ENCODE data around the gene RUNDC3A. TPM values are rescaled to one million over a fixed set of nuclear protein-coding genes. Genes with fewer than 3 reads are reported as not detected.
A peak's percentile ranks its signal among the peaks of the same experiment; 100 is the strongest.
"Not testable (repeated sequence)": the region's sequence is repeated elsewhere in the genome, so short reads cannot be mapped to it uniquely, and the experiment has no call there.

Gene RUNDC3A
- polyA plus RNA-seq, 4 donors = 1.1 to 6.8 (median 3.8) TPM

GRCh38 chr17:44327715-44328449, 19.5 kb downstream of the RUNDC3A start:
- 51 to 73% (median 58%) methylated on average over 7 of the region's 7 CpGs for WGBS, 3 donors
- no peaks in the 10 kb centered on the region for H3K9me3 ChIP-seq (ENCODE audit: control insufficient read depth in 2 of 2, insufficient read depth in 1 of 2, low read depth in 1 of 2, low read length in 1 of 2)
- H3K27ac ChIP-seq (ENCODE audit: low read depth in 1 of 3, low read length in 2 of 3) = no peak overlapping the region
- no peaks in the 10 kb centered on the region for H3K36me3 ChIP-seq (ENCODE audit: control insufficient read depth in 3 of 3, insufficient read depth in 2 of 3, low read depth in 1 of 3, low read length in 3 of 3)
- peaks cover 0 to 5% (median 4%) of the 10 kb centered on the region in 3 donors for H3K4me1 ChIP-seq (ENCODE audit: control insufficient read depth in 3 of 3, insufficient read depth in 2 of 3, low read depth in 1 of 3, low read length in 2 of 3)
- no peaks in the 10 kb centered on the region for H3K27me3 ChIP-seq (ENCODE audit: control insufficient read depth in 3 of 3, insufficient read depth in 3 of 3, low read length in 3 of 3)
- FAIRE-seq = no peak
- no peak overlapping the region for H3K4me3 ChIP-seq (ENCODE audit: low read depth in 1 of 3, low read length in 3 of 3)
- no peak for DNase-seq

GRCh38 chr17:44329516-44329915, 21.1 kb downstream of the RUNDC3A start:
- H3K4me3 ChIP-seq (ENCODE audit: low read depth in 1 of 3, low read length in 3 of 3); DNase-seq; H3K9me3 ChIP-seq (ENCODE audit: control insufficient read depth in 2 of 2, insufficient read depth in 1 of 2, low read depth in 1 of 2, low read length in 1 of 2); H3K27ac ChIP-seq (ENCODE audit: low read depth in 1 of 3, low read length in 2 of 3); H3K36me3 ChIP-seq (ENCODE audit: control insufficient read depth in 3 of 3, insufficient read depth in 2 of 3, low read depth in 1 of 3, low read length in 3 of 3); FAIRE-seq; H3K27me3 ChIP-seq (ENCODE audit: control insufficient read depth in 3 of 3, insufficient read depth in 3 of 3, low read length in 3 of 3); H3K4me1 ChIP-seq (ENCODE audit: control insufficient read depth in 3 of 3, insufficient read depth in 2 of 3, low read depth in 1 of 3, low read length in 2 of 3): not testable (repeated sequence)
- 89 to 92% (median 91%) methylated on average over 7 of the region's 7 CpGs for WGBS, 3 donors

- H3K4me3 ChIP-seq (ENCODE audit: low read depth in 1 of 3, low read length in 3 of 3); H3K36me3 ChIP-seq (ENCODE audit: control insufficient read depth in 3 of 3, insufficient read depth in 2 of 3, low read depth in 1 of 3, low read length in 3 of 3); H3K27me3 ChIP-seq (ENCODE audit: control insufficient read depth in 3 of 3, insufficient read depth in 3 of 3, low read length in 3 of 3); FAIRE-seq; H3K9me3 ChIP-seq (ENCODE audit: control insufficient read depth in 2 of 2, insufficient read depth in 1 of 2, low read depth in 1 of 2, low read length in 1 of 2); H3K27ac ChIP-seq (ENCODE audit: low read depth in 1 of 3, low read length in 2 of 3); DNase-seq; H3K4me1 ChIP-seq (ENCODE audit: control insufficient read depth in 3 of 3, insufficient read depth in 2 of 3, low read depth in 1 of 3, low read length in 2 of 3): not testable (repeated sequence)
- WGBS, 3 donors = 86 to 94% (median 92%) methylated on average over 5 of the region's 5 CpGs
Observed at GRCh38 chr17:44330263-44330662, 21.9 kb downstream of the RUNDC3A start.

GRCh38 chr17:44331249-44331760, 22.9 kb downstream of the RUNDC3A start:
- no peak for FAIRE-seq
- peak; percentile 87 to 91 for DNase-seq
- WGBS, 3 donors = 2 to 4% (median 3%) methylated on average over 7 of the region's 7 CpGs
- Histone ChIP-seq H3K4me1 (ENCODE audit: control insufficient read depth in 3 of 3, insufficient read depth in 2 of 3, low read depth in 1 of 3, low read length in 2 of 3) (peaks cover 0 to 4% (median 0%) of the 10 kb centered on the region in 3 donors), H3K4me3 (ENCODE audit: low read depth in 1 of 3, low read length in 3 of 3) (no peak overlapping the region), H3K36me3 (ENCODE audit: control insufficient read depth in 3 of 3, insufficient read depth in 2 of 3, low read depth in 1 of 3, low read length in 3 of 3) (no peaks in the 10 kb centered on the region), H3K27ac (ENCODE audit: low read depth in 1 of 3, low read length in 2 of 3) (no peak overlapping the region), H3K27me3 (ENCODE audit: control insufficient read depth in 3 of 3, insufficient read depth in 3 of 3, low read length in 3 of 3) (no peaks in the 10 kb centered on the region), H3K9me3 (ENCODE audit: control insufficient read depth in 2 of 2, insufficient read depth in 1 of 2, low read depth in 1 of 2, low read length in 1 of 2) (no peaks in the 10 kb centered on the region)

- peak in 1 of 2 donors; percentile 39 for DNase-seq
Observed at GRCh38 chr17:44333371-44333770, 25.0 kb downstream of the RUNDC3A start.

GRCh38 chr17:44334315-44334714, 25.9 kb downstream of the RUNDC3A start:
- H3K27me3 ChIP-seq (ENCODE audit: control insufficient read depth in 3 of 3, insufficient read depth in 3 of 3, low read length in 3 of 3) = no peaks in the 10 kb centered on the region
- H3K4me1 ChIP-seq (ENCODE audit: control insufficient read depth in 3 of 3, insufficient read depth in 2 of 3, low read depth in 1 of 3, low read length in 2 of 3) = peaks cover 0 to 17% (median 0%) of the 10 kb centered on the region in 3 donors
- no peak overlapping the region for H3K27ac ChIP-seq (ENCODE audit: low read depth in 1 of 3, low read length in 2 of 3)
- FAIRE-seq = no peak
- H3K4me3 ChIP-seq (ENCODE audit: low read depth in 1 of 3, low read length in 3 of 3) = no peak overlapping the region
- H3K36me3 ChIP-seq (ENCODE audit: control insufficient read depth in 3 of 3, insufficient read depth in 2 of 3, low read depth in 1 of 3, low read length in 3 of 3) = no peaks in the 10 kb centered on the region
- DNase-seq = no peak
- no peaks in the 10 kb centered on the region for H3K9me3 ChIP-seq (ENCODE audit: control insufficient read depth in 2 of 2, insufficient read depth in 1 of 2, low read depth in 1 of 2, low read length in 1 of 2)
- WGBS, 3 donors = 53 to 74% (median 68%) methylated on average over 2 of the region's 2 CpGs

More at GRCh38 chr17:44333371-44333770, 25.0 kb downstream of the RUNDC3A start:
- no peaks in the 10 kb centered on the region for H3K27me3 ChIP-seq (ENCODE audit: control insufficient read depth in 3 of 3, insufficient read depth in 3 of 3, low read length in 3 of 3)
- no peaks in the 10 kb centered on the region for H3K9me3 ChIP-seq (ENCODE audit: control insufficient read depth in 2 of 2, insufficient read depth in 1 of 2, low read depth in 1 of 2, low read length in 1 of 2)
- no peak overlapping the region for H3K4me3 ChIP-seq (ENCODE audit: low read depth in 1 of 3, low read length in 3 of 3)
- FAIRE-seq = no peak
- H3K4me1 ChIP-seq (ENCODE audit: control insufficient read depth in 3 of 3, insufficient read depth in 2 of 3, low read depth in 1 of 3, low read length in 2 of 3) = peaks cover 0 to 8% (median 0%) of the 10 kb centered on the region in 3 donors
- 44 to 57% (median 54%) methylated on average over 5 of the region's 5 CpGs for WGBS, 3 donors
- no peaks in the 10 kb centered on the region for H3K36me3 ChIP-seq (ENCODE audit: control insufficient read depth in 3 of 3, insufficient read depth in 2 of 3, low read depth in 1 of 3, low read length in 3 of 3)
- no peak overlapping the region for H3K27ac ChIP-seq (ENCODE audit: low read depth in 1 of 3, low read length in 2 of 3)

GRCh38 chr17:44334727-44335126, 26.3 kb downstream of the RUNDC3A start:
- DNase-seq (no peak), FAIRE-seq (no peak)
- Histone ChIP-seq H3K4me1 (ENCODE audit: control insufficient read depth in 3 of 3, insufficient read depth in 2 of 3, low read depth in 1 of 3, low read length in 2 of 3) (peaks cover 0 to 19% (median 0%) of the 10 kb centered on the region in 3 donors), H3K36me3 (ENCODE audit: control insufficient read depth in 3 of 3, insufficient read depth in 2 of 3, low read depth in 1 of 3, low read length in 3 of 3) (no peaks in the 10 kb centered on the region), H3K27ac (ENCODE audit: low read depth in 1 of 3, low read length in 2 of 3) (no peak overlapping the region), H3K4me3 (ENCODE audit: low read depth in 1 of 3, low read length in 3 of 3) (no peak overlapping the region), H3K27me3 (ENCODE audit: control insufficient read depth in 3 of 3, insufficient read depth in 3 of 3, low read length in 3 of 3) (no peaks in the 10 kb centered on the region), H3K9me3 (ENCODE audit: control insufficient read depth in 2 of 2, insufficient read depth in 1 of 2, low read depth in 1 of 2, low read length in 1 of 2) (no peaks in the 10 kb centered on the region)
- WGBS, 3 donors = 40 to 44% (median 43%) methylated on average over 3 of the region's 3 CpGs

- Histone ChIP-seq H3K36me3 (ENCODE audit: control insufficient read depth in 3 of 3, insufficient read depth in 2 of 3, low read depth in 1 of 3, low read length in 3 of 3) (no peaks in the 10 kb centered on the region), H3K4me3 (ENCODE audit: low read depth in 1 of 3, low read length in 3 of 3) (no peak overlapping the region), H3K4me1 (ENCODE audit: control insufficient read depth in 3 of 3, insufficient read depth in 2 of 3, low read depth in 1 of 3, low read length in 2 of 3) (peaks cover 0 to 26% (median 0%) of the 10 kb centered on the region in 3 donors), H3K27ac (ENCODE audit: low read depth in 1 of 3, low read length in 2 of 3) (no peak overlapping the region), H3K9me3 (ENCODE audit: control insufficient read depth in 2 of 2, insufficient read depth in 1 of 2, low read depth in 1 of 2, low read length in 1 of 2) (no peaks in the 10 kb centered on the region), H3K27me3 (ENCODE audit: control insufficient read depth in 3 of 3, insufficient read depth in 3 of 3, low read length in 3 of 3) (no peaks in the 10 kb centered on the region)
- DNase-seq (no peak), FAIRE-seq (no peak)
- 78 to 86% (median 82%) methylated on average over 3 of the region's 3 CpGs for WGBS, 3 donors
Observed at GRCh38 chr17:44335564-44335963, 27.2 kb downstream of the RUNDC3A start.

Data from small intestine (tissue), 7 donors.